ENCODE results near the gene CADM1.

Gene CADM1

GRCh38 chr11:115493488-115493887 is 10.7 kb downstream of the CADM1 start:
- no peaks in the 10 kb centered on the region for H3F3A ChIP-seq (ENCODE audit: control insufficient read depth, insufficient read depth)
- H3K27me3 ChIP-seq (ENCODE audit: control insufficient read depth, low read length) = no peaks in the 10 kb centered on the region
- no peak overlapping the region for H3K4me3 ChIP-seq (ENCODE audit: low read length)
- H3K9me2 ChIP-seq (replicated peaks; ENCODE audit: control insufficient read depth, low read length) = no peaks in the 10 kb centered on the region
- no peaks in the 10 kb centered on the region for H3K79me2 ChIP-seq (ENCODE audit: control insufficient read depth, low read length)
- no peaks in the 10 kb centered on the region for H4K20me1 ChIP-seq (ENCODE audit: control insufficient read depth, insufficient read depth, low read depth, low read length)
- H3K4me2 ChIP-seq (ENCODE audit: low read length) = no peak overlapping the region
- no peak for TF ChIP-seq EZH2phosphoT487 (IDR thresholded peaks at IDR 0.05; ENCODE audit: borderline replicate concordance, low read length)
- TF ChIP-seq, protein P1, sequence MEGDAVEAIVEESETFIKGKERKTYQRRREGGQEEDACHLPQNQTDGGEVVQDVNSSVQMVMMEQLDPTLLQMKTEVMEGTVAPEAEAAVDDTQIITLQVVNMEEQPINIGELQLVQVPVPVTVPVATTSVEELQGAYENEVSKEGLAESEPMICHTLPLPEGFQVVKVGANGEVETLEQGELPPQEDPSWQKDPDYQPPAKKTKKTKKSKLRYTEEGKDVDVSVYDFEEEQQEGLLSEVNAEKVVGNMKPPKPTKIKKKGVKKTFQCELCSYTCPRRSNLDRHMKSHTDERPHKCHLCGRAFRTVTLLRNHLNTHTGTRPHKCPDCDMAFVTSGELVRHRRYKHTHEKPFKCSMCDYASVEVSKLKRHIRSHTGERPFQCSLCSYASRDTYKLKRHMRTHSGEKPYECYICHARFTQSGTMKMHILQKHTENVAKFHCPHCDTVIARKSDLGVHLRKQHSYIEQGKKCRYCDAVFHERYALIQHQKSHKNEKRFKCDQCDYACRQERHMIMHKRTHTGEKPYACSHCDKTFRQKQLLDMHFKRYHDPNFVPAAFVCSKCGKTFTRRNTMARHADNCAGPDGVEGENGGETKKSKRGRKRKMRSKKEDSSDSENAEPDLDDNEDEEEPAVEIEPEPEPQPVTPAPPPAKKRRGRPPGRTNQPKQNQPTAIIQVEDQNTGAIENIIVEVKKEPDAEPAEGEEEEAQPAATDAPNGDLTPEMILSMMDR (IDR thresholded peaks at IDR 0.05; ENCODE audit: low read depth, low read length, poor library complexity, severe bottlenecking) = no peak
- no peaks in the 10 kb centered on the region for H3K4me1 ChIP-seq (ENCODE audit: control insufficient read depth, low read length)
- H3K27ac ChIP-seq (ENCODE audit: low read depth, low read length) = no peak overlapping the region
- no peaks in the 10 kb centered on the region for H3K9me3 ChIP-seq (ENCODE audit: control insufficient read depth, insufficient read depth, low read length)
- no peaks in the 10 kb centered on the region for H3K36me3 ChIP-seq (ENCODE audit: control insufficient read depth, low read length)

- H3K27ac ChIP-seq (ENCODE audit: low read depth, low read length) = no peak overlapping the region
- no peaks in the 10 kb centered on the region for H3K27me3 ChIP-seq (ENCODE audit: control insufficient read depth, low read length)
- H3K4me2 ChIP-seq (ENCODE audit: low read length) = no peak overlapping the region
- H3K4me1 ChIP-seq (ENCODE audit: control insufficient read depth, low read length) = no peaks in the 10 kb centered on the region
- H3K9me2 ChIP-seq (replicated peaks; ENCODE audit: control insufficient read depth, low read length) = no peaks in the 10 kb centered on the region
- H3K36me3 ChIP-seq (ENCODE audit: control insufficient read depth, low read length) = no peaks in the 10 kb centered on the region
- H4K20me1 ChIP-seq (ENCODE audit: control insufficient read depth, insufficient read depth, low read depth, low read length) = no peaks in the 10 kb centered on the region
- no peaks in the 10 kb centered on the region for H3K9me3 ChIP-seq (ENCODE audit: control insufficient read depth, insufficient read depth, low read length)
- H3F3A ChIP-seq (ENCODE audit: control insufficient read depth, insufficient read depth) = no peaks in the 10 kb centered on the region
- no peaks in the 10 kb centered on the region for H3K79me2 ChIP-seq (ENCODE audit: control insufficient read depth, low read length)
- no peak overlapping the region for H3K4me3 ChIP-seq (ENCODE audit: low read length)
- TF ChIP-seq EZH2phosphoT487 (IDR thresholded peaks at IDR 0.05; ENCODE audit: borderline replicate concordance, low read length) = no peak
- TF ChIP-seq, protein P1 (IDR thresholded peaks at IDR 0.05; ENCODE audit: low read depth, low read length, poor library complexity, severe bottlenecking) = no peak
Observed at GRCh38 chr11:115489466-115489865, 14.7 kb downstream of the CADM1 start.

- H3K9me2 ChIP-seq (replicated peaks; ENCODE audit: control insufficient read depth, low read length) = no peaks in the 10 kb centered on the region
- no peak overlapping the region for H3K4me2 ChIP-seq (ENCODE audit: low read length)
- H3K9me3 ChIP-seq (ENCODE audit: control insufficient read depth, insufficient read depth, low read length) = no peaks in the 10 kb centered on the region
- no peaks in the 10 kb centered on the region for H3K27me3 ChIP-seq (ENCODE audit: control insufficient read depth, low read length)
- no peaks in the 10 kb centered on the region for H3F3A ChIP-seq (ENCODE audit: control insufficient read depth, insufficient read depth)
- H3K36me3 ChIP-seq (ENCODE audit: control insufficient read depth, low read length) = no peaks in the 10 kb centered on the region
- no peaks in the 10 kb centered on the region for H4K20me1 ChIP-seq (ENCODE audit: control insufficient read depth, insufficient read depth, low read depth, low read length)
- no peak overlapping the region for H3K27ac ChIP-seq (ENCODE audit: low read depth, low read length)
- H3K4me3 ChIP-seq (ENCODE audit: low read length) = no peak overlapping the region
- TF ChIP-seq, protein P1 (IDR thresholded peaks at IDR 0.05; ENCODE audit: low read depth, low read length, poor library complexity, severe bottlenecking) = no peak
- TF ChIP-seq EZH2phosphoT487 (IDR thresholded peaks at IDR 0.05; ENCODE audit: borderline replicate concordance, low read length) = no peak
- H3K79me2 ChIP-seq (ENCODE audit: control insufficient read depth, low read length) = no peaks in the 10 kb centered on the region
- no peaks in the 10 kb centered on the region for H3K4me1 ChIP-seq (ENCODE audit: control insufficient read depth, low read length)
Observed at GRCh38 chr11:115488945-115489344, 15.3 kb downstream of the CADM1 start.

GRCh38 chr11:115481528-115481927 is 22.7 kb downstream of the CADM1 start:
- Histone ChIP-seq H3K4me1 (ENCODE audit: control insufficient read depth, low read length) (no peaks in the 10 kb centered on the region), H3F3A (ENCODE audit: control insufficient read depth, insufficient read depth) (no peaks in the 10 kb centered on the region), H3K9me3 (ENCODE audit: control insufficient read depth, insufficient read depth, low read length) (no peaks in the 10 kb centered on the region), H3K27ac (ENCODE audit: low read depth, low read length) (no peak overlapping the region), H3K36me3 (ENCODE audit: control insufficient read depth, low read length) (no peaks in the 10 kb centered on the region), H3K79me2 (ENCODE audit: control insufficient read depth, low read length) (no peaks in the 10 kb centered on the region), H3K4me3 (ENCODE audit: low read length) (no peak overlapping the region), H3K27me3 (ENCODE audit: control insufficient read depth, low read length) (peaks cover 7% of the 10 kb centered on the region), H3K9me2 (replicated peaks; ENCODE audit: control insufficient read depth, low read length) (no peaks in the 10 kb centered on the region), H4K20me1 (ENCODE audit: control insufficient read depth, insufficient read depth, low read depth, low read length) (no peaks in the 10 kb centered on the region), H3K4me2 (ENCODE audit: low read length) (no peak overlapping the region)
- no peak for TF ChIP-seq EZH2phosphoT487 (IDR thresholded peaks at IDR 0.05; ENCODE audit: borderline replicate concordance, low read length)
- TF ChIP-seq, protein P1 (IDR thresholded peaks at IDR 0.05; ENCODE audit: low read depth, low read length, poor library complexity, severe bottlenecking) = no peak
